Measurements from ENCODE around the gene FAM170B. TPM values are rescaled to one million over a fixed set of nuclear protein-coding genes. Genes with fewer than 3 reads are reported as not detected.

FAM170B gene
- total RNA-seq, 2 donors from 2014 or later = not detected

GRCh38 chr10:49177391-49178355, 43.9 kb upstream of the FAM170B start:
- Histone ChIP-seq H3K4me1 (peaks cover 0 to 22% of the 10 kb centered on the region in 2 donors), H3K4me3 (no peak overlapping the region)
- peak; percentile 81 for DNase-seq (ENCODE audit: low spot score)

GRCh38 chr10:49176310-49177268, 42.8 kb upstream of the FAM170B start:
- Histone ChIP-seq H3K4me3 (no peak overlapping the region), H3K9me3 (no peaks in the 10 kb centered on the region), H3K27me3 (no peaks in the 10 kb centered on the region), H3K36me3 (no peaks in the 10 kb centered on the region), H3K4me1 (peaks cover 0 to 22% of the 10 kb centered on the region in 2 donors), H3K27ac (peak overlapping the region; percentile 38 to 58)
- no peak for TF ChIP-seq CTCF (IDR thresholded peaks at IDR 0.05)
- no peak for DNase-seq (ENCODE audit: low spot score)

More at GRCh38 chr10:49177391-49178355, 43.9 kb upstream of the FAM170B start:
- no peak for TF ChIP-seq CTCF (IDR thresholded peaks at IDR 0.05)
- H3K27ac ChIP-seq = peak overlapping the region; percentile 57 to 58
- H3K27me3 ChIP-seq = no peaks in the 10 kb centered on the region
- no peaks in the 10 kb centered on the region for H3K9me3 ChIP-seq
- no peaks in the 10 kb centered on the region for H3K36me3 ChIP-seq

- no peak for DNase-seq (ENCODE audit: low spot score)
- Histone ChIP-seq H3K27ac (no peak overlapping the region), H3K27me3 (no peaks in the 10 kb centered on the region), H3K4me1 (peaks cover 0 to 22% of the 10 kb centered on the region in 2 donors), H3K4me3 (no peak overlapping the region), H3K9me3 (no peaks in the 10 kb centered on the region), H3K36me3 (no peaks in the 10 kb centered on the region)
- no peak for TF ChIP-seq CTCF (IDR thresholded peaks at IDR 0.05)
Observed at GRCh38 chr10:49175587-49176309, 41.9 kb upstream of the FAM170B start.

- Histone ChIP-seq H3K27me3 (no peaks in the 10 kb centered on the region), H3K36me3 (no peaks in the 10 kb centered on the region), H3K27ac (no peak overlapping the region), H3K4me1 (peaks cover 0 to 22% of the 10 kb centered on the region in 2 donors), H3K4me3 (no peak overlapping the region), H3K9me3 (no peaks in the 10 kb centered on the region)
- no peak for DNase-seq (ENCODE audit: low spot score)
- no peak for TF ChIP-seq CTCF (IDR thresholded peaks at IDR 0.05)
Observed at GRCh38 chr10:49174926-49175500, 41.2 kb upstream of the FAM170B start.

Data from right atrium auricular region (tissue), 2 donors.